MM.1S (cell line): ENCODE data around the gene NATD1.

ENCODE experiments used
- CTCF ChIP-seq: fragments of 300-600 bp; sonication (generic); IDR thresholded peaks from 2 replicates; pipeline ENCODE4 v1.5.1; 2016; ENCODE audit warnings: antibody characterized with exemption, low read length, mixed read lengths
- EZH2 ChIP-seq: fragments of 300-600 bp; sonication (generic); optimal IDR thresholded peaks from 2 replicates; pipeline ENCODE3; 2017; ENCODE audit warnings: low read depth, mild to moderate bottlenecking, antibody characterized with exemption, low read length, mixed read lengths

GRCh38 chr17:21198411-21198810 lies 54.8 kb downstream of the NATD1 start:
- TF ChIP-seq CTCF (no peak), EZH2 (no peak)
